GM19240 (cell line): ENCODE data around the gene NAV3.
"Not testable (repeated sequence)": the region's sequence is repeated elsewhere in the genome, so short reads cannot be mapped to it uniquely, and the experiment has no call there.

ENCODE experiments used
- DNase-seq: peaks from one replicate; pipeline ENCODE4 v3.0.0; 2011; ENCODE audit warnings: low spot score; ENCODE audit not compliant: insufficient read length

Gene NAV3

GRCh38 chr12:78244916-78245507, 414.3 kb downstream of the NAV3 start:
- DNase-seq: no peak

DNA sequence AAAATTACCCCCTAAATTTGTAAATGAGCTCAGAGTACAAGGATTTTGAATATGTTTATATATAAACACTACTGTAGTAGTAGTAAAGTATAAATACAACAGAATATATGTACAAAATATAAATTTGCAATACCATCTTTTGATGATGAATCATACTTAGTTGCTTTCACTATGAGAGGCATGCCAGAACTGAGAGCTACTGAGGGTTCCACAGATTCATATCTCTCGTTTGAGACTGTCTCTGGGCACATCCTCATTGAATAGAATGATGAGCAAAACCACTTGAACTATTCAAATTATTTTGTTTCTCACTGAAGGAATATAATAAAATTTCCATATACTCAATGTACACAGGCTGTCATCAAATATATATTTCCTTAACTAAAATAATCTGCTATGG, 417.6 kb downstream of the NAV3 start:
- no peak for DNase-seq

GRCh38 chr12:78249578-78249977, 418.9 kb downstream of the NAV3 start:
- no peak for DNase-seq

GRCh38 chr12:78257662-78258061, 427.0 kb downstream of the NAV3 start:
- DNase-seq: not testable (repeated sequence)

- DNase-seq: no peak
These were observed 430.3 kb downstream of the NAV3 start for GRCh38 chr12:78260976-78261375.

- DNase-seq: no peak
These were observed 431.2 kb downstream of the NAV3 start for GRCh38 chr12:78261901-78262300.
